Measurements from ENCODE around the gene RABL6.

DNA sequence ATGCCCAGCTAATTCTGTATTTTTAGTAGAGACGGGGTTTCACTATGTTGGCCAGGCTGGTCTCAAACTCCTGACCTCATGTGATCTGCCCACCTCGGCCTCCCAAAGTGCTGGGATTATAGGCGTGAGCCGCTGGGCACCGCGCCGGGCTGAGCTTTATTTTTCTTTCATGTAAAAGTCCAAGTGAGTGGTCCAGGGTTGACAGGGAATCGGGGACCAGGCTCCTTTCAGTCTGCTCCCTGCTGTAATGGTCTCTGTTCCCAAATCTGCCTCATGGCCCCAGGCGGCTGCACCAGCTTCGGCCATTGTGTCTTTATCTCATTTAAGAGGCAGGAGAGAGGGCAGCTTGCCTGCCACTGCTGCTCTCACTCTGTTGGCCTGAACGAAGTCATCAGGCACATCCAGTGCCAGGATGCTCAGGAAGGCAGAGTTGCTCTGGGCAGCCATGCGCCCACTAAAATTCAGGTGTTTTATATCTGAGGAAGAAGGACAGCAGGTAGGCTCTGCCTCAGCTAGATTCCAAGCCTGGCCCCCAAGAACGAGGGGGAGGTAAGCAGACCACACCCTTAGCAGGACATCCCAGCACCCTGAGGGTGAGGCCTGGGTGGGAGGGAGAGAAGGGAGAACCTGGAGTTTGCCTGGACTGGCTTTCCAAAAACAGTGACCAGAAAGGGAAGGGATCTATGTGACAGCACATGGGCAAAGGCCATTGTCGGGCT is 13.3 kb upstream of the RABL6 start:
- TF ChIP-seq, protein P1, sequence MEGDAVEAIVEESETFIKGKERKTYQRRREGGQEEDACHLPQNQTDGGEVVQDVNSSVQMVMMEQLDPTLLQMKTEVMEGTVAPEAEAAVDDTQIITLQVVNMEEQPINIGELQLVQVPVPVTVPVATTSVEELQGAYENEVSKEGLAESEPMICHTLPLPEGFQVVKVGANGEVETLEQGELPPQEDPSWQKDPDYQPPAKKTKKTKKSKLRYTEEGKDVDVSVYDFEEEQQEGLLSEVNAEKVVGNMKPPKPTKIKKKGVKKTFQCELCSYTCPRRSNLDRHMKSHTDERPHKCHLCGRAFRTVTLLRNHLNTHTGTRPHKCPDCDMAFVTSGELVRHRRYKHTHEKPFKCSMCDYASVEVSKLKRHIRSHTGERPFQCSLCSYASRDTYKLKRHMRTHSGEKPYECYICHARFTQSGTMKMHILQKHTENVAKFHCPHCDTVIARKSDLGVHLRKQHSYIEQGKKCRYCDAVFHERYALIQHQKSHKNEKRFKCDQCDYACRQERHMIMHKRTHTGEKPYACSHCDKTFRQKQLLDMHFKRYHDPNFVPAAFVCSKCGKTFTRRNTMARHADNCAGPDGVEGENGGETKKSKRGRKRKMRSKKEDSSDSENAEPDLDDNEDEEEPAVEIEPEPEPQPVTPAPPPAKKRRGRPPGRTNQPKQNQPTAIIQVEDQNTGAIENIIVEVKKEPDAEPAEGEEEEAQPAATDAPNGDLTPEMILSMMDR (IDR thresholded peaks at IDR 0.05), result no peak
- no peak for TF ChIP-seq POLR2A (IDR thresholded peaks at IDR 0.05)

Measured in esophagus squamous epithelium (tissue), 4 donors.